T follicular helper cell (primary cell): ENCODE data around the gene TMEM245.
"Not testable (repeated sequence)": the region's sequence is repeated elsewhere in the genome, so short reads cannot be mapped to it uniquely, and the experiment has no call there.

ENCODE experiments used
- DNase-seq: peaks from one replicate; pipeline ENCODE4 v3.0.0-alpha.2; 2020; ENCODE audit warnings: low read depth

TMEM245 gene

DNA sequence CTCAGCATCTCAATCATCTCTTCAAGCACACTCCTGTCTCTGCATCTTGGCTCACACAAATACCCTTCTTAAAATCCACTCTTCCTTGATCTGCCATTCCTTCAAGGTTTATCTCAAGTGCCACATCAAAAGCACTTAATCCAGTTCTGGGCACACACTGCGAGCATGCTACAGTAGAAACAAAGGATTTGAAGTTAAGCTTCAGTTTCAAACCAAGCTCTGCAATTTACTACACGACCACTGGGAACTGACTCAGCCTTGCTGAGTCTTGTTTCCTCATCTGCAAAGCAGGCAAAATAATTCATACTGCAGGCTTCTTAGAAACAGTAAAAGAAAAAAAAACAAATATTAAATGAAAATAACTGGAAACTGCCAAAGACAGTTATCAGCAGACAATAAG lies 56.0 kb downstream of the TMEM245 start:
- no peak for DNase-seq

DNA sequence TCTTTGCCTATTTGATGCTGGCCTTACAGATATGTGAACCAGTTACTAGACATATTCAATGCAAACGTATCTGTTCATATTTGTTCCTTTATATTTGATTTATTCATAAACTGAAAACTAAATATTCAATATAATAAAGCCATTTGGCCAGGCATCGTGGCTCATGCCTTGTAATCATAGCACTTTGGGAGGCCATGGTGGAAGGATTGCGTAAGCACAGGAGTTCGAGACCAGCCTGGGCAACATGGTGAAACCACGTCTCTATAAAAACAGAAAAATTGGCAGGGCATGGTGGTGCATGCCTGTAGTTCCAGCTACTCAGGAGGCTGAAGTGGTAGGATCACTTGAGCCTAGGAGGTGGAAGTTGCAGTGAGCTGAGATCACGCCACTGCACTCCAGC lies 57.2 kb downstream of the TMEM245 start:
- no peak for DNase-seq

DNA sequence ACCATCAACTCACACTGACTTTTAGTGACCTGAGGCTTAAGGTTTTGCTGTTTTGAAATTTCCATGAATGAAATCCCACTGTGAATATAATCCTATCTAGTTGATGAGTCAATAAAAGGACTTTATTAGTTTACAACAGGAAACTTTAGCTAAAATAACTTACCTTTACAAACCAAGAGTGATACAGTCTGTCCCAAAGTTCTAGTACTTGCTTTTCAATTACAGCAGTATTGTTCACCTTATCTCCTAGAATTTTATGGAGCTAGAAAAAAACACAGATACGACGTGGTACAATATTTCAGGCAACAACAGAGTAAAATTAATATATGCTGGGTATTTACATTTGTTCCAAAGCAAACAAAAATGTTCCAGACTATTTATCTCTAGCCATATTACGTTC lies 59.6 kb downstream of the TMEM245 start:
- DNase-seq: no peak

GRCh38 chr9:109053121-109053520 lies 66.6 kb downstream of the TMEM245 start:
- DNase-seq: not testable (repeated sequence)

DNA sequence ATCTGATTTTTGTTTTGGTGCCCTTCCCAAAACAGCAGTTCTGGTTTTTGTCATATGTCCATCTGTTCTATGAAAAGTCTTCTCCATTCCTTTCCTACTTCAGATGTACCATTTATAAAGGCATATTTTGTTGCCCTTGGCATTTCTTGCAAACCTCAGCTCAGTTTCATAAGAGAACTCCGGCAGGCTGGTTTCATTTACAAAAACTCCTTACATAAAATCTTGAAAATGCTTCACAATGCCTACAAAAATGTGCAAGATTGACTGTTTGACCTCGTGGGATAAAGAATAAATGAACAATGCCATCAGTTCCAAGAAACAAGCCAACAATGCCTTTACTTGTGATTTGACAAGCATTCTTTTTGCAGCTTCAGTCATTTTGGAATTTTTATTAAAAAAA lies 67.3 kb downstream of the TMEM245 start:
- DNase-seq: no peak

DNA sequence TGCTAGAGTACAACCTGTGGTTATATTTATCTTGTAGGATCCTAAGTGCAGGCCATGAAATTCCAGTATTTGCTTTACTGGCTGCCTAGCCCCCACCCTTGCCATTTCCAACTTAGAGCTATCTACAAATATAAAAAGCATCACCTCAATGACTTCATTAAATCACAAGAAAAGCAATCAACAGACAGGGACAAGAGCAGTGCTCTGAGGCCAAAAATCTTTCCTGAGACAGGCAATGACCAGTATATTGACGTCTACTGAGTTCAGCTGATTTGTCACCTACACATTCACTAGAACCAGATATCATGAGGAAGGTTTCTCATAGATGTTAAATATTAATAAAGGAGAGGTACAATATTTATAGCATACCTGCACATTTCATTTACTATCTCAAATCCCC lies 68.0 kb downstream of the TMEM245 start:
- DNase-seq: no peak

GRCh38 chr9:109050444-109050843 lies 69.3 kb downstream of the TMEM245 start:
- DNase-seq: no peak

DNA sequence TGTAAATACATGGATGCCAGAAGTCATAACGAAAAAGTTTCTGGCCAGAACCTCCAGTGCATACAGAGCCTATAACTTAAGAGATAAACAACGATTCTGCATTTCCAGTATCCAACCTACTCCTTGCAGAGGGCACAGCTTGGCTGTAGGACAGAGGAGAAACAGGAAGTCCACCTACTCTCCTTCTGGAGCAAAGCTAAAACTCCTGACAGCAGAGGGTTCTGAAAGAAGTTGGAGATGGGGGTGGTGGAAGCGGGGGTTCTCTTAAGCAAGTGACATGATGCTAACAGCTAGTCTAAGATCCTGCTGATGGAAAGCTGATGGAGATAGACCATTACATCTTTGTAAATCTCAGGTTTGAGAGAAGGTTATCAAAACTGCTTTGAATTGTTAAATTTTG lies 70.9 kb downstream of the TMEM245 start:
- no peak for DNase-seq

- no peak for DNase-seq
These were observed 72.5 kb downstream of the TMEM245 start for GRCh38 chr9:109047259-109047658.

- DNase-seq: no peak
These were observed 73.4 kb downstream of the TMEM245 start for GRCh38 chr9:109046346-109046745.

DNA sequence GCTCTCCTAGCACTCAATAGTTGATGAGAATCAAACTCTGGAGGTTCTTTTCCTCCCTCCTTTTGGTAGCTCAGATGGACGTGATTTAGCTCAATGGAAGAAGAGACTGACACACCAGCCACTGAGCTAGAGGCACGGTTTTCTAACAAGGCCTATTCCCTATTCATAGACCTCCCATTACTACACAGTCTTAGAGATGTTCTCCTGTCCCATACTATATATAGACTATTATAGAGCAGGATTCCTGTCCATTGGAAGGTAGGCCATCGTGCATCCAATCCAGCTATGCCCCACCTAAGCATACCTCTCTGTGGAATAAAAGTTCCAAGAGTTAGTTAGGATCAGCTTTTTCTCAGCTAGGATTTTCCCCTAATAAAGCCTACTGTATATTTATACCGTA lies 76.2 kb downstream of the TMEM245 start:
- DNase-seq: no peak

DNA sequence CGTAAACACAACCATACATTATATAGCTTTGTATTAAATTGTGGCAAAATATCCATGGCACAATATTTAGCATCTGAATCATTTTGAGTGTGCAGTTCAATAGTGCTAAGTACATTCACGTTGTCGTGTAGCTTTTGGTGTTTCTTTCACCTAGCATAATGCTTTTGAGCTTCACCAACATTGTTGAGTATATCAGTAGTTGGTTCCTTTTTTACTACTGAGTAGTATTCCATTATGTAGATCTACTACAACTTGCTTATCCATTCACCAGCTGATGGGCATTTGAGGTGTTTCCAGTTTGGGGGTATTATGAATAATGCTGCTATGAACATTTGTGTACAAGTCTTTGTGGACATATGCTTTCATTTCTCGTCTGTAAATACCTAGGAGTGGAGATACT lies 79.2 kb downstream of the TMEM245 start:
- DNase-seq: no peak

GRCh38 chr9:109039539-109039938 lies 80.2 kb downstream of the TMEM245 start:
- no peak for DNase-seq

- DNase-seq: no peak
These were observed 81.6 kb downstream of the TMEM245 start for GRCh38 chr9:109037946-109038715.

DNA sequence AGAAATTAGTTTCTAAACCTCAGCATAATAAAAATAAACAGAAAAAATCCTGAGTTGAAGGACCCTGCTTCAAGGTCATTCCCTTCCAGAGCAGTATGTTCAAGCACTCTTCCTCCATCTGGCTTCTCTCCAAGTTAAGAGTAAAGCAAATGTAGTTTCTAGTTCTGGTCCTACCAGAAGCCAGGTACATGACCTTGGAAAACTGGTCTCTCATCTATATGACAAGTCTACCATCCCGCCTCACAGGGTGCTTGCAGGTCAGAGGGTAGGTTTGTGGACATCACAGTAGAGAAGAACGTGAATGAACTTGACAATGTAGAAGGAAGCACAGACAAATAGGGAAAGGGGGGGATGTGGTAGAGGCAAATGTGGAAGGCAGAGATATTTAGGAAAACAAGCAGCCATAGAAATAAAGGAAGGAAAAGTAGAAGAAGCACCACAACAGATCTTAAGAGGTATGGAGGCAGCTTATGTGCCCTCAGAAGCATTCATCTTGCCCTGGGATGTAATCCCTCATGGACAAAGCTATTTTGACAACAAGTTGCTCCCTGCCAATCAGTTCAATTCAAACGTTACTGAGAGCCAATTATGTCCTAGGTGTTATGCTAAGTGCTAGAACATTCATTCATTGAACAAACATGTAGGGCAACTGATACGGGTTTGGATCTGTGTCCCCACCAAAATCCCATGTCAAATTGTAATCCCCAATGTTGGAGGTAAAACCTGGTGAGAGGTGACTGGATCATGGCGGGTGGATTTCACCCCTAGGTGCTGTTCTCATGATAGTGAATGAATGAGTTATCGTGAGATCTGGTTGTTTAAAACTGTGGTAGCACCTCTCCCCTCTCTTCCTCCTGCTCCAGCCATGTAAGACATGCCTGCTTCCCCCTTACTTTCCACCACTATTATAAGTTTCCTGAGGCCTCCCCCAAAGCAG lies 82.7 kb downstream of the TMEM245 start:
- DNase-seq: no peak

DNA sequence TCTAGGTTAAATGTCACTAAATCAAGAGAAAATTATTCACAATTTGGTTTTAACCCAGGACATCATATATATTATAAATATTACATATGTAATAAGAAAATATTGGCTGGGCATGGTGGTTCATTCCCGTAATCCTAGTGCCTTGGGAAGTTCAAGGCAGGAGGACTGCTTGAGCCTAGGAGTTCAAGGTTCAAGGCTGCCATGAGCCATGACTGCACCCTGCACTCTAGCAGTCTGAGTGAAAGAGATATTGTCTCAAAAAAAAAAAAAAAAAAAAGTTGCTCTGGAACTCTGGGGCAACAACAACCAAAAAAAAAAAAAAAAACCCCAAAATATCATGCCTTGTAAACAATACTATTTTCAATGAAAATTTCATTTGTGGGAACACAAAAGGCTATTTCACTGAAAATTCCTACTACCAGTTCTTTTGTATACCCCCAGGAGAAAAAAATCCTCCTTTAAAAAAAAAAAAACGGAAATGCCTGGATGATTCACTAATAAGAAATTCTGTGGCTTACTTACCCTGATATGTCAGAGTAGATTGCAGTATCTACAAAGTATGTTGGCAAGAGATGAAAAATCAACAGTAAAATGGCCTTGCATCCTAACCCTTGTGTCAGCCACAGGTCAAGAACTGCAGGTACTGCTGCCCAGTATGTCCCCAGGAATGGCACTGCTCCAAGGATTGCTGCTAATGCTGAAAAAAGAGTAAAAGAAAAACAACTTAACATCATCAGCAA lies 83.9 kb downstream of the TMEM245 start:
- no peak for DNase-seq

DNA sequence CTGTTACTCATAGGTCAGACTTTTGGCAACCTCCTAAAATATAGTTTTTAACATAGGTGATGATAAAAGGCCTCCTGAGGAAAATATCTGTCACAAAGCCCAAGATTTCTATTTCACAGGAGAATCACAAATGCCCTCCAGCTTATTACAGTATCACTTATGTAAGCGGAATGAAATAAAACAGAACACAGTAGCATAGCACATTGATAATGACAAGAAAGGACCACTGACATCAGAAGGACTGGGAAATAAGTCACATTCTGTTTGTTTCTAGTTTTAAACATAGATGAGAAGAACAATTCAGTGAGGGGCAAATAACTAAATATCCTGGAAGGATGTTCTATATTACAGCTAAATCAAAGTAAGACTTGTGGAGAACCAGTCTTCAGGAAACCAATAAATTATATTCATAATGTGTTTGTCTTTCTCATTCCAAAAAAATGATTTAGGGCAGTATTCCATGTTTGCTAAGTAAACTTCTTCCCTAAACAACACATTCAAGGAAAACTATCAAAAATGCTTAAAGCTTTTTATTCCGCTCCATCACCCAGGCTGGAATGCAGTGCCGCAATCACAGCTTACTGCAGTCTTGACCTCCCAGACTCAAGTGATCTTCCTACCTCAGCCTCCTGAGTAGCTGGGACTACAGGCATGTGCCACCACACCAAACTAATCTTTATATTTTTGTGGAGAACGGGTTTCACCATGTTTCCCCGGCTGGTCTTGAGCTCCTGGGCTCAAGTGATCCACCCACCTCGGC lies 85.6 kb downstream of the TMEM245 start:
- DNase-seq: no peak

- no peak for DNase-seq
These were observed 88.5 kb downstream of the TMEM245 start for GRCh38 chr9:109031241-109031640.

- DNase-seq: no peak
These were observed 89.3 kb downstream of the TMEM245 start for GRCh38 chr9:109030426-109030825.

DNA sequence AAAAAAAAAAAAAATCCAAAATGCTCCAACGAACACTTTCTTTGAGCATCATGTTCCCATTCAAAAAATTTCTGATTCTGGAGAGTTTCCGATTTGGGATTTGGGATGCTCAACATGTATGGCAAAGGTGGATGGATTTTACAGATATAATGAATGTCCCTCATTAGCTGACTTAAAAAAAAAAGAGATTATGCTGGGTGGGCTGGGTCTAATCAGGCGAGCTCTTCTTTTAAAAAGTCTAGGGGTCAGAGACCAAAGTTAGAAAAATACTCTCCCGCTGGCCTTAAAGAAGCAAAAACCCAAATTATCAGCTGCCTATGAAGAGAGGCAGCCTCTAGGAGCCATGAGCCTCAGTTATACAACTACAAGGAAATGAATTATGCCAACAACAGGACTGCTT lies 91.3 kb downstream of the TMEM245 start:
- DNase-seq: no peak

GRCh38 chr9:109027176-109027575 lies 92.6 kb downstream of the TMEM245 start:
- no peak for DNase-seq

DNA sequence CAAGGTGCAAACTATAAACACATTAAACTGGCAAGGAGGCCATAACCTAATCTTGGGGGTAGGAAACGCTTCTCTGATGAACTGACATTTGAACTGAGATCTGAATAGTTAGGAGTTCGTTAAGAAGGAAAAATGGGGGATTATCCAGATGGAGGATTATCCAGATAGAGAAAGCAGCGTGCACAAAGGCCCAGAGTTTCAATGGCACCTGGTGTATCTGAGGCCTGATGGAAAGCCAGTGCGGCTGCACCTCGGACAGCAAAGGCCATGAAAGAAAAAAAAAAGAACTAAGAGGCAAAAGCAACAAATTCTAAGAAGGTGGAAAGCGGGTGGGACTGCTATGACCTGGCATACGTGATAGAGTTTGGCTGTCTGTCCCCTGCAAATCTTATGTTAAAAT lies 93.4 kb downstream of the TMEM245 start:
- DNase-seq: no peak
